ENCODE data around the gene RND3. TPM values are rescaled to one million over a fixed set of nuclear protein-coding genes. Genes with fewer than 3 reads are reported as not detected.

Gene RND3
- total RNA-seq, 2 experiments from 2014 or later, result not detected

DNA sequence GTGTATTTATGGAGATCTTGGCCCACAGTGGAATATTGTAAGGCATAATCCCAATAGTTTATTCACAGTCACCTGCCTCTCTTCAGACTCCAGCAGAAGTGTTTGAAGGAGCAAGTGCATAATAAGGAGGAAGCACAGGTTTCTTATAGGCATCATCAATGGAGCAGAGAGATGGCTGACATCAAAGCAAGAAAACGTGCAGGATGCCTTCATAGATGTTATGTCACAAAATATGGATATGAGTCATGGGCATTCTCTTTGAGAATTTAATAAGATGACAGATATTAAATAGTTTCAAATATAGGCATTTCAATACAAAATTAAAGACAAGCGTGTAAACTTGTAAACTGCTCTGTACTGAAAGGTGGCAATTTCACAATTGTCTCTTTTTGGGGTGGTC, 4.0 kb upstream of the RND3 start:
- H3K27me3 Mint-ChIP-seq, result peaks cover 48% of the 10 kb centered on the region
- intact Hi-C loops (cut with DNase I, micrococcal nuclease), result loop anchor here in 1 of 2 experiments (10.0 kb wide), 1 partner anchor 897 kb away; no protein-coding TSS in a partner anchor
- peaks cover 11% of the 10 kb centered on the region for H3K4me1 Mint-ChIP-seq (ENCODE audit: low read depth)
- H3K36me3 Mint-ChIP-seq (ENCODE audit: low read depth), result no peaks in the 10 kb centered on the region
- H3K4me3 Mint-ChIP-seq, result no peak overlapping the region
- ATAC-seq (ENCODE audit: poor library complexity) (no peak), DNase-seq (no peak)
- Histone ChIP-seq H3K27me3 (ENCODE audit: control insufficient read depth in 1 of 2, insufficient read depth in 2 of 2, low read length in 2 of 2) (peaks cover 14 to 25% of the 10 kb centered on the region in 2 experiments), H3K4me1 (ENCODE audit: insufficient read depth, low read length) (peaks cover 6% of the 10 kb centered on the region), H3K9me3 (ENCODE audit: control insufficient read depth in 1 of 2, insufficient read depth in 1 of 2, low read length in 2 of 2) (peaks cover 0 to 5% of the 10 kb centered on the region in 2 experiments), H3K36me3 (ENCODE audit: insufficient read depth, low read length) (no peaks in the 10 kb centered on the region), H3K27ac (ENCODE audit: low read depth in 1 of 2, low read length in 2 of 2) (no peak overlapping the region), H3K4me3 (ENCODE audit: low read length) (no peak overlapping the region)
- POLR2A ChIA-PET, result no interaction called here
- H3K27ac Mint-ChIP-seq, result no peak overlapping the region
- no peak for TF ChIP-seq CTCF (IDR thresholded peaks at IDR 0.05)
- no peaks in the 10 kb centered on the region for H3K9me3 Mint-ChIP-seq
- CTCF ChIA-PET, result no interaction called here

- Mint-ChIP-seq H3K9me3 (no peaks in the 10 kb centered on the region), H3K4me3 (no peak overlapping the region), H3K27me3 (peaks cover 55% of the 10 kb centered on the region), H3K4me1 (ENCODE audit: low read depth) (peaks cover 12% of the 10 kb centered on the region), H3K36me3 (ENCODE audit: low read depth) (no peaks in the 10 kb centered on the region), H3K27ac (no peak overlapping the region)
- ChIA-PET POLR2A (no interaction called here), CTCF (no interaction called here)
- no peak overlapping the region for H3K4me3 ChIP-seq (ENCODE audit: low read length)
- peaks cover 13% of the 10 kb centered on the region for H3K4me1 ChIP-seq (ENCODE audit: insufficient read depth, low read length)
- DNase-seq (no peak), ATAC-seq (ENCODE audit: poor library complexity) (no peak)
- no peak for TF ChIP-seq CTCF (IDR thresholded peaks at IDR 0.05)
- peaks cover 23 to 34% of the 10 kb centered on the region in 2 experiments for H3K27me3 ChIP-seq (ENCODE audit: control insufficient read depth in 1 of 2, insufficient read depth in 2 of 2, low read length in 2 of 2)
- no peak overlapping the region for H3K27ac ChIP-seq (ENCODE audit: low read depth in 1 of 2, low read length in 2 of 2)
- peaks cover 0 to 15% of the 10 kb centered on the region in 2 experiments for H3K9me3 ChIP-seq (ENCODE audit: control insufficient read depth in 1 of 2, insufficient read depth in 1 of 2, low read length in 2 of 2)
- intact Hi-C loops (cut with DNase I, micrococcal nuclease), result loop anchor here in 1 of 2 experiments (10.0 kb wide), 1 partner anchor 896 kb away; no protein-coding TSS in a partner anchor
- no peaks in the 10 kb centered on the region for H3K36me3 ChIP-seq (ENCODE audit: insufficient read depth, low read length)
These were observed 3.0 kb upstream of the RND3 start for GRCh38 chr2:150490466-150490865.

DNA sequence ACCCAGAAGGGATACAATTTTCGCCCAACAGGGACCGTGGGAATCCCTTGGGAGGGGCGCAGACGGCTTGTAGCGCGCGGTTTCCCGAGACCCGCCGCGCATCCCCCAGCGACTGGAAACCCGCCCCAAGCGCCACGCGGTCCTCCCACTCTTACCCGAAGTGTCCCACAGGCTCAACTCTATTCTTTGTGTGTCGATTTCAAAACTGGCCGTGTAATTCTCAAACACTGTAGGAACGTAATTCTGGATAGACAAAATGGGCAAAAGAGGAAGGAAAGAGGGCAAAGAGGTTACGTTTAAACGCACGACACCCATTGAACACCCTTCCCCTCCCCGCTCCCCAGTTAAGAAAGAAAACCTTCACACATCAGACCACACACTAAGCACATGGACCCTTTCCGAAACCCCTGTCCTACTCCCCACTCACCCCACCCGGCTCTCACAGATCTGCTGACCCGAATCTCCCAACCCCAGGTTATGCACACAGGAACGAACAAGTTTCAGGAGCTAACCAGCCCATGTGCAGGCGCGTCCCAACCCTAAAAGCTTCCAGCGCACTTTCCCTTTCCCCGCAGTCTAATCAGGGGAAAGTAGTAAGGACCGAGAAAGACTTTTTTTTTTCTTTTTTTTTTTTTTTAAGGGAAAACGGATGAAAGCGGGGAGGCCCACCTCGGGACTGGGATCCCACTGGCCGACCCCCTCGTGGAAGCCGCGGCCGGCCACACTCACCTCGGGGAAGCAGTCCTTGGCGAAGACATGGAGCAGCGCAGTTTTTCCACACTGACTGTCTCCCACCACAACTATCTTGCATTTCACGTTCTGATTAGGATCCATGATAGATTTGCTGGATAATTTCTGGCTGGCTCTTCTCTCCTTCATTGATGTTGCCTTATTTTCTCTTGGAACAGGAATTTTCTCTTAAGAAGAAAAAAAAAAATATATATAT, 655 bp downstream of the RND3 start:
- peaks cover 78% of the 10 kb centered on the region for H3K27me3 Mint-ChIP-seq
- ATAC-seq (ENCODE audit: poor library complexity), result no peak

More for the DNA sequence above, 655 bp downstream of the RND3 start:
- DNase-seq, result no peak
- Histone ChIP-seq H3K27ac (ENCODE audit: low read depth in 1 of 2, low read length in 2 of 2) (no peak overlapping the region), H3K27me3 (ENCODE audit: control insufficient read depth in 1 of 2, insufficient read depth in 2 of 2, low read length in 2 of 2) (peaks cover 26 to 50% of the 10 kb centered on the region in 2 experiments), H3K36me3 (ENCODE audit: insufficient read depth, low read length) (no peaks in the 10 kb centered on the region), H3K9me3 (ENCODE audit: control insufficient read depth in 1 of 2, insufficient read depth in 1 of 2, low read length in 2 of 2) (peaks cover 0 to 20% of the 10 kb centered on the region in 2 experiments), H3K4me1 (ENCODE audit: insufficient read depth, low read length) (peaks cover 13% of the 10 kb centered on the region), H3K4me3 (ENCODE audit: low read length) (no peak overlapping the region)
- no peak for TF ChIP-seq CTCF (IDR thresholded peaks at IDR 0.05)
- peaks cover 12% of the 10 kb centered on the region for H3K4me1 Mint-ChIP-seq (ENCODE audit: low read depth)
- H3K27ac Mint-ChIP-seq, result no peak overlapping the region
- ChIA-PET POLR2A (no interaction called here), CTCF (no interaction called here)
- H3K36me3 Mint-ChIP-seq (ENCODE audit: low read depth), result no peaks in the 10 kb centered on the region
- intact Hi-C loops (cut with DNase I, micrococcal nuclease), result no loop called here
- no peaks in the 10 kb centered on the region for H3K9me3 Mint-ChIP-seq
- H3K4me3 Mint-ChIP-seq, result no peak overlapping the region
